Neural cell (in vitro differentiated cells): ENCODE data around the gene SGK2. TPM values are rescaled to one million over a fixed set of nuclear protein-coding genes. Genes with fewer than 3 reads are reported as not detected.

Source experiments
- H2AFZ ChIP-seq: fragments of 200-600, 300-800 bp; sonication (generic), shearing (Covaris generic); 2 replicates; pipeline ENCODE4 v1.6.0; 2014; ENCODE audit warnings: low read depth, mild to moderate bottlenecking, antibody characterized with exemption, low read length, moderate library complexity
- H3F3A ChIP-seq: fragments of 200-600 bp; shearing (Covaris generic); 2 replicates; pipeline ENCODE4 v1.6.1; 2016; ENCODE audit warnings: mild to moderate bottlenecking, moderate library complexity, mixed read lengths, antibody characterized with exemption, low read length; ENCODE audit not compliant: insufficient read depth, poor library complexity, severe bottlenecking
- H3K27ac ChIP-seq: fragments of 200-600, 300-800 bp; sonication (generic), shearing (Covaris generic); 2 replicates; pipeline ENCODE4 v1.5.1; 2014; ENCODE audit warnings: mild to moderate bottlenecking, low read length, moderate library complexity
- H3K27me3 ChIP-seq: fragments of 300-800, 200-600 bp; sonication (generic), shearing (Covaris generic); 2 replicates; pipeline ENCODE4 v1.6.0; 2014; ENCODE audit warnings: mild to moderate bottlenecking, low read depth, low read length, moderate library complexity; ENCODE audit not compliant: insufficient read depth
- H3K36me3 ChIP-seq: fragments of 300-800, 200-600 bp; sonication (generic), shearing (Covaris generic); 2 replicates; pipeline ENCODE4 v1.5.1; 2014; ENCODE audit warnings: mild to moderate bottlenecking, antibody characterized with exemption, low read length, moderate library complexity; ENCODE audit not compliant: insufficient read depth
- H3K4me2 ChIP-seq: fragments of 300-800, 200-600 bp; sonication (generic), shearing (Covaris generic); 2 replicates; pipeline ENCODE4 v1.6.0; 2014; ENCODE audit warnings: mild to moderate bottlenecking, low read length
- H3K4me3 ChIP-seq: fragments of 300-800, 200-600 bp; sonication (generic), shearing (Covaris generic); 2 replicates; pipeline ENCODE4 v1.5.1; 2014; ENCODE audit warnings: mild to moderate bottlenecking, low read length, moderate library complexity
- H3K79me2 ChIP-seq: fragments of 200-600 bp; shearing (Covaris generic); replicated peaks from 2 replicates; pipeline ENCODE4 v1.6.0; 2014; ENCODE audit warnings: mild to moderate bottlenecking, low read length, moderate library complexity; ENCODE audit not compliant: insufficient read depth
- H3K9ac ChIP-seq: fragments of 300-800, 200-600 bp; sonication (generic), shearing (Covaris generic); 2 replicates; pipeline ENCODE4 v1.6.1; 2016; ENCODE audit warnings: mild to moderate bottlenecking, low read length, mixed read lengths
- H3K9me2 ChIP-seq: fragments of 200-600 bp; shearing (Covaris generic); 2 replicates; pipeline ENCODE4 v1.6.1; 2016; ENCODE audit warnings: mild to moderate bottlenecking, low read length, mixed read lengths; ENCODE audit not compliant: insufficient read depth
- H3K9me3 ChIP-seq: fragments of 200-600, 300-800 bp; sonication (generic), shearing (Covaris generic); 2 replicates; pipeline ENCODE4 v1.6.1; 2016; ENCODE audit warnings: mild to moderate bottlenecking, mixed run types, low read length, moderate library complexity, mixed read lengths
- H4K20me1 ChIP-seq: fragments of 200-600 bp; shearing (Covaris generic); 2 replicates; pipeline ENCODE4 v1.6.1; 2016; ENCODE audit warnings: mild to moderate bottlenecking, mixed run types; ENCODE audit not compliant: insufficient read depth
- CTCF ChIP-seq: fragments of 450-650 bp; IDR thresholded peaks from 2 replicates; pipeline ENCODE4 v1.5.1; 2014; ENCODE audit warnings: antibody characterized with exemption, mild to moderate bottlenecking, moderate library complexity; ENCODE audit not compliant: poor library complexity, severe bottlenecking
- EP300 ChIP-seq: fragments of 450-650 bp; conservative IDR thresholded peaks from 2 replicates; pipeline ENCODE4 v1.6.1; 2014; ENCODE audit warnings: antibody characterized with exemption, mild to moderate bottlenecking, moderate library complexity; ENCODE audit not compliant: poor library complexity, severe bottlenecking
- EZH2 ChIP-seq: fragments of 200-600, 300-800 bp; shearing (Covaris generic), sonication (generic); IDR thresholded peaks from 2 replicates; pipeline ENCODE4 v1.6.1; 2014; ENCODE audit warnings: antibody characterized with exemption, low read length, borderline replicate concordance, mild to moderate bottlenecking; ENCODE audit not compliant: insufficient read depth, poor library complexity, severe bottlenecking
- MXI1 ChIP-seq: fragments of 450-650 bp; conservative IDR thresholded peaks from 2 replicates; pipeline ENCODE4 v1.6.1; 2014; ENCODE audit warnings: antibody characterized with exemption, mild to moderate bottlenecking; ENCODE audit not compliant: poor library complexity, severe bottlenecking
- POLR2AphosphoS5 ChIP-seq: IDR thresholded peaks from 2 replicates; pipeline ENCODE4 v1.6.1; 2012
- RAD21 ChIP-seq: fragments of 450-650 bp; conservative IDR thresholded peaks from 2 replicates; pipeline ENCODE4 v1.6.1; 2014; ENCODE audit warnings: antibody characterized with exemption, mild to moderate bottlenecking, moderate library complexity
- REST ChIP-seq: IDR thresholded peaks from 2 replicates; pipeline ENCODE4 v1.6.1; 2012; ENCODE audit warnings: borderline replicate concordance
- SMC3 ChIP-seq: fragments of 450-650 bp; conservative IDR thresholded peaks from 2 replicates; pipeline ENCODE4 v1.6.1; 2014; ENCODE audit warnings: antibody characterized with exemption, mild to moderate bottlenecking, moderate library complexity; ENCODE audit not compliant: poor library complexity
- TAF1 ChIP-seq: IDR thresholded peaks from 2 replicates; pipeline ENCODE4 v1.6.1; 2012; ENCODE audit warnings: low read depth
- polyA plus RNA-seq: library from polyadenylated mRNA; depleted of rRNA; stranded (reverse); fragments of >200 nt; gene quantifications from 2 replicates; pipeline ENCODE4 v1.2.3, GENCODE V29; 2014

The SGK2 gene
- polyA plus RNA-seq, 1 donor from 2014 or later = 0.81 TPM

GRCh38 chr20:43536041-43536816 is 22.6 kb upstream of the SGK2 start:
- Histone ChIP-seq H3K27ac (no peak overlapping the region), H3K27me3 (no peaks in the 10 kb centered on the region), H2AFZ (no peak overlapping the region), H3F3A (no peaks in the 10 kb centered on the region), H3K79me2 (no peaks in the 10 kb centered on the region), H3K36me3 (no peaks in the 10 kb centered on the region), H3K9me3 (no peaks in the 10 kb centered on the region), H3K4me2 (no peak overlapping the region), H3K9me2 (no peaks in the 10 kb centered on the region), H4K20me1 (no peaks in the 10 kb centered on the region), H3K9ac (no peak overlapping the region), H3K4me3 (no peak overlapping the region)
- TF ChIP-seq EP300 = no peak
- no peak for TF ChIP-seq EZH2

- no peak overlapping the region for H3K27ac ChIP-seq
- H3K36me3 ChIP-seq = no peaks in the 10 kb centered on the region
- no peak for TF ChIP-seq REST
- TF ChIP-seq RAD21 = no peak
- no peak for TF ChIP-seq EZH2
- TF ChIP-seq MXI1 = no peak
- TF ChIP-seq POLR2AphosphoS5 = no peak
- no peak for TF ChIP-seq EP300
- no peak for TF ChIP-seq CTCF
- no peak for TF ChIP-seq SMC3
- TF ChIP-seq TAF1 = no peak
- H3K9ac ChIP-seq = no peak overlapping the region
- no peaks in the 10 kb centered on the region for H4K20me1 ChIP-seq
- no peak overlapping the region for H3K4me3 ChIP-seq
- no peaks in the 10 kb centered on the region for H3K27me3 ChIP-seq
- H3F3A ChIP-seq = no peaks in the 10 kb centered on the region
- H3K4me2 ChIP-seq = no peak overlapping the region
- no peak overlapping the region for H2AFZ ChIP-seq
- no peaks in the 10 kb centered on the region for H3K9me2 ChIP-seq
- H3K9me3 ChIP-seq = no peaks in the 10 kb centered on the region
- H3K79me2 ChIP-seq = no peaks in the 10 kb centered on the region
Observed at GRCh38 chr20:43536817-43537440, 21.9 kb upstream of the SGK2 start.
